SU-DHL-6 (cell line): ENCODE data around the gene NTN5.

Experiments used
- EZH2phosphoT487 ChIP-seq: fragments of 200-600 bp; sonication (generic), shearing (Covaris generic); conservative IDR thresholded peaks from 2 replicates; pipeline ENCODE4 v1.6.1; 2018; ENCODE audit warnings: mild to moderate bottlenecking, antibody characterized with exemption, low read length, moderate library complexity, mixed read lengths
- TF ChIP-seq, protein P1 (sequence below): fragments of 200-600 bp; sonication (generic); IDR thresholded peaks from one replicate; pipeline ENCODE4 v1.5.1; 2017; ENCODE audit warnings: antibody characterized with exemption, mild to moderate bottlenecking, low read length, moderate library complexity; ENCODE audit not compliant: insufficient read depth, poor library complexity, severe bottlenecking

GRCh38 chr19:48670699-48671445 lies 1.9 kb downstream of the NTN5 start:
- TF ChIP-seq, protein P1, sequence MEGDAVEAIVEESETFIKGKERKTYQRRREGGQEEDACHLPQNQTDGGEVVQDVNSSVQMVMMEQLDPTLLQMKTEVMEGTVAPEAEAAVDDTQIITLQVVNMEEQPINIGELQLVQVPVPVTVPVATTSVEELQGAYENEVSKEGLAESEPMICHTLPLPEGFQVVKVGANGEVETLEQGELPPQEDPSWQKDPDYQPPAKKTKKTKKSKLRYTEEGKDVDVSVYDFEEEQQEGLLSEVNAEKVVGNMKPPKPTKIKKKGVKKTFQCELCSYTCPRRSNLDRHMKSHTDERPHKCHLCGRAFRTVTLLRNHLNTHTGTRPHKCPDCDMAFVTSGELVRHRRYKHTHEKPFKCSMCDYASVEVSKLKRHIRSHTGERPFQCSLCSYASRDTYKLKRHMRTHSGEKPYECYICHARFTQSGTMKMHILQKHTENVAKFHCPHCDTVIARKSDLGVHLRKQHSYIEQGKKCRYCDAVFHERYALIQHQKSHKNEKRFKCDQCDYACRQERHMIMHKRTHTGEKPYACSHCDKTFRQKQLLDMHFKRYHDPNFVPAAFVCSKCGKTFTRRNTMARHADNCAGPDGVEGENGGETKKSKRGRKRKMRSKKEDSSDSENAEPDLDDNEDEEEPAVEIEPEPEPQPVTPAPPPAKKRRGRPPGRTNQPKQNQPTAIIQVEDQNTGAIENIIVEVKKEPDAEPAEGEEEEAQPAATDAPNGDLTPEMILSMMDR: no peak
- TF ChIP-seq EZH2phosphoT487: no peak
